ENCODE results near the gene CACNA2D3. TPM values are rescaled to one million over a fixed set of nuclear protein-coding genes. Genes with fewer than 3 reads are reported as not detected.
A peak's percentile ranks its signal among the peaks of the same experiment; 100 is the strongest.

The CACNA2D3 gene
- total RNA-seq, 1 donor from 2014 or later: 0.70 TPM

- Histone ChIP-seq H3K9me3 (ENCODE audit: insufficient read depth, low read depth, low read length) (no peaks in the 10 kb centered on the region), H4K20me1 (ENCODE audit: insufficient read depth, low read length) (no peaks in the 10 kb centered on the region), H3K4me2 (ENCODE audit: low read length) (no peak overlapping the region), H2AFZ (ENCODE audit: low read depth, low read length) (no peak overlapping the region), H3K9ac (ENCODE audit: low read length) (no peak overlapping the region), H3K4me1 (ENCODE audit: insufficient read depth, low read length) (peaks cover 31% of the 10 kb centered on the region), H3K4me3 (ENCODE audit: insufficient read depth, low read depth, low read length) (no peak overlapping the region), H3K36me3 (ENCODE audit: insufficient read depth, low read length) (no peaks in the 10 kb centered on the region), H3K27me3 (ENCODE audit: insufficient read depth, low read length) (no peaks in the 10 kb centered on the region), H3K27ac (ENCODE audit: low read depth, low read length) (no peak overlapping the region), H3K79me2 (ENCODE audit: insufficient read depth, low read length) (no peaks in the 10 kb centered on the region)
- FAIRE-seq: no peak
- Mint-ChIP-seq H3K9me3 (ENCODE audit: unreplicated experiment) (no peaks in the 10 kb centered on the region), H3K4me3 (ENCODE audit: unreplicated experiment) (no peak overlapping the region), H3K4me1 (ENCODE audit: low read depth, unreplicated experiment) (peaks cover 18% of the 10 kb centered on the region), H3K36me3 (ENCODE audit: low read depth, unreplicated experiment) (no peaks in the 10 kb centered on the region), H3K27me3 (ENCODE audit: low read depth, unreplicated experiment) (no peaks in the 10 kb centered on the region), H3K27ac (ENCODE audit: unreplicated experiment) (no peak overlapping the region)
- peak; percentile 9 for DNase-seq (ENCODE audit: low read depth)
- TF ChIP-seq EZH2 (IDR thresholded peaks at IDR 0.05; ENCODE audit: insufficient read depth, low read length) (no peak), CTCF (IDR thresholded peaks at IDR 0.05; ENCODE audit: insufficient read depth, low read depth, low read length) (no peak)
These were observed 839.8 kb downstream of the CACNA2D3 start for GRCh38 chr3:54962200-54962599.

GRCh38 chr3:54963641-54964040 is 841.3 kb downstream of the CACNA2D3 start:
- Mint-ChIP-seq H3K9me3 (ENCODE audit: unreplicated experiment) (no peaks in the 10 kb centered on the region), H3K4me3 (ENCODE audit: unreplicated experiment) (no peak overlapping the region), H3K27ac (ENCODE audit: unreplicated experiment) (no peak overlapping the region), H3K36me3 (ENCODE audit: low read depth, unreplicated experiment) (no peaks in the 10 kb centered on the region), H3K27me3 (ENCODE audit: low read depth, unreplicated experiment) (no peaks in the 10 kb centered on the region), H3K4me1 (ENCODE audit: low read depth, unreplicated experiment) (peaks cover 32% of the 10 kb centered on the region)
- Histone ChIP-seq H3K27me3 (ENCODE audit: insufficient read depth, low read length) (no peaks in the 10 kb centered on the region), H4K20me1 (ENCODE audit: insufficient read depth, low read length) (no peaks in the 10 kb centered on the region), H3K4me1 (ENCODE audit: insufficient read depth, low read length) (peaks cover 40% of the 10 kb centered on the region), H3K4me3 (ENCODE audit: insufficient read depth, low read depth, low read length) (no peak overlapping the region), H3K79me2 (ENCODE audit: insufficient read depth, low read length) (no peaks in the 10 kb centered on the region), H3K9me3 (ENCODE audit: insufficient read depth, low read depth, low read length) (no peaks in the 10 kb centered on the region), H2AFZ (ENCODE audit: low read depth, low read length) (no peak overlapping the region), H3K36me3 (ENCODE audit: insufficient read depth, low read length) (no peaks in the 10 kb centered on the region), H3K4me2 (ENCODE audit: low read length) (no peak overlapping the region), H3K9ac (ENCODE audit: low read length) (no peak overlapping the region), H3K27ac (ENCODE audit: low read depth, low read length) (no peak overlapping the region)
- TF ChIP-seq CTCF (IDR thresholded peaks at IDR 0.05; ENCODE audit: insufficient read depth, low read depth, low read length): no peak
- no peak for TF ChIP-seq EZH2 (IDR thresholded peaks at IDR 0.05; ENCODE audit: insufficient read depth, low read length)
- no peak for DNase-seq (ENCODE audit: low read depth)
- FAIRE-seq: no peak

GRCh38 chr3:54964081-54964480 is 841.7 kb downstream of the CACNA2D3 start:
- Mint-ChIP-seq H3K4me1 (ENCODE audit: low read depth, unreplicated experiment) (peaks cover 35% of the 10 kb centered on the region), H3K27ac (ENCODE audit: unreplicated experiment) (no peak overlapping the region), H3K4me3 (ENCODE audit: unreplicated experiment) (no peak overlapping the region), H3K9me3 (ENCODE audit: unreplicated experiment) (no peaks in the 10 kb centered on the region), H3K36me3 (ENCODE audit: low read depth, unreplicated experiment) (no peaks in the 10 kb centered on the region), H3K27me3 (ENCODE audit: low read depth, unreplicated experiment) (no peaks in the 10 kb centered on the region)
- Histone ChIP-seq H3K27ac (ENCODE audit: low read depth, low read length) (no peak overlapping the region), H3K9me3 (ENCODE audit: insufficient read depth, low read depth, low read length) (no peaks in the 10 kb centered on the region), H3K4me3 (ENCODE audit: insufficient read depth, low read depth, low read length) (no peak overlapping the region), H2AFZ (ENCODE audit: low read depth, low read length) (no peak overlapping the region), H3K79me2 (ENCODE audit: insufficient read depth, low read length) (no peaks in the 10 kb centered on the region), H4K20me1 (ENCODE audit: insufficient read depth, low read length) (no peaks in the 10 kb centered on the region), H3K4me2 (ENCODE audit: low read length) (no peak overlapping the region), H3K27me3 (ENCODE audit: insufficient read depth, low read length) (no peaks in the 10 kb centered on the region), H3K36me3 (ENCODE audit: insufficient read depth, low read length) (no peaks in the 10 kb centered on the region), H3K4me1 (ENCODE audit: insufficient read depth, low read length) (peaks cover 43% of the 10 kb centered on the region), H3K9ac (ENCODE audit: low read length) (no peak overlapping the region)
- no peak for TF ChIP-seq CTCF (IDR thresholded peaks at IDR 0.05; ENCODE audit: insufficient read depth, low read depth, low read length)
- TF ChIP-seq EZH2 (IDR thresholded peaks at IDR 0.05; ENCODE audit: insufficient read depth, low read length): no peak
- DNase-seq (ENCODE audit: low read depth): no peak
- no peak for FAIRE-seq
